T-cell (primary cell): Measurements from ENCODE around the gene IL1A. TPM values are rescaled to one million over a fixed set of nuclear protein-coding genes. Genes with fewer than 3 reads are reported as not detected.

Experiments
- ATAC-seq, 4 experiments: fragments of 200-7000 bp in 3 of 4; fragments of 150-1000 bp in 1 of 4; cut with Tn5 transposase; replicated peaks in 1 of 4; 1 replicate in 3 of 4; 2 replicates in 1 of 4; pipeline ENCODE4 v1.10.0; 2021; ENCODE audit warnings: moderate library complexity in 3 of 4, mild to moderate bottlenecking in 2 of 4, moderate number of reproducible peaks in 1 of 4
- CTCF ChIA-PET, 2 donors: fragments of 300-600 bp; sonication (Branson Sonifier 250); formaldehyde crosslinking; loops; one replicate each; lab custom pipeline; 2022; ENCODE audit warnings: antibody characterized with exemption in 2 of 2; lab: Charles Lee
- POLR2A ChIA-PET, 2 donors: fragments of 300-600 bp; sonication (Branson Sonifier 250); formaldehyde crosslinking; loops; one replicate each; lab custom pipeline; 2022; ENCODE audit warnings: antibody characterized with exemption in 2 of 2; lab: Charles Lee
- DNase-seq, 35 experiments: peaks; one replicate each; pipeline versions ENCODE4 v3.0.0 to v3.0.0-alpha.2; 2013 to 2023
- H3K27ac ChIP-seq: one replicate; pipeline ENCODE4 v1.5.1; 2013; ENCODE audit warnings: low read length
- H3K27me3 ChIP-seq, 2 experiments: replicated peaks in 1 of 2; 1 replicate in 1 of 2; 2 replicates in 1 of 2; pipeline versions ENCODE4 v1.6.1 to v1.7.0; 2013; ENCODE audit warnings: low read length in 1 of 2, mixed read lengths in 1 of 2; ENCODE audit not compliant: control insufficient read depth in 2 of 2, insufficient read depth in 2 of 2; ENCODE audit errors: extremely low read depth in 1 of 2
- H3K36me3 ChIP-seq, 2 donors: 1 replicate in 1 of 2; 2 replicates in 1 of 2; pipeline versions ENCODE4 v1.6.1 to v1.7.0; 2013; ENCODE audit warnings: low read length in 1 of 2; ENCODE audit not compliant: control insufficient read depth in 2 of 2, insufficient read depth in 1 of 2; ENCODE audit errors: extremely low read depth in 1 of 2
- H3K4me1 ChIP-seq, 2 experiments: 1 replicate in 1 of 2; 2 replicates in 1 of 2; pipeline versions ENCODE4 v1.6.1 to v1.7.0; 2013; ENCODE audit warnings: low read length in 2 of 2, mixed read lengths in 1 of 2; ENCODE audit not compliant: insufficient read depth in 2 of 2, control insufficient read depth in 1 of 2; ENCODE audit errors: extremely low read depth in 1 of 2
- H3K4me3 ChIP-seq, 2 donors: 1 replicate in 1 of 2; 2 replicates in 1 of 2; pipeline versions ENCODE4 v1.5.1 to v1.7.0; 2013; ENCODE audit warnings: mild to moderate bottlenecking in 2 of 2, low read length in 1 of 2, moderate library complexity in 1 of 2; ENCODE audit not compliant: control insufficient read depth in 1 of 2; ENCODE audit errors: extremely low read depth in 1 of 2
- H3K9me3 ChIP-seq: 2 replicates; pipeline ENCODE4 v1.7.0; 2013
- H3K27ac Mint-ChIP-seq, 2 donors: one replicate each; pipeline ENCODE4 v1.8.0; 2020 to 2021; ENCODE audit warnings: mild to moderate bottlenecking in 2 of 2, mixed read lengths in 2 of 2
- H3K27me3 Mint-ChIP-seq, 2 donors: one replicate each; pipeline ENCODE4 v1.8.0; 2021 to 2022; ENCODE audit warnings: mixed read lengths in 2 of 2
- H3K36me3 Mint-ChIP-seq: one replicate; pipeline ENCODE4 v1.8.0; 2021; ENCODE audit warnings: mixed read lengths
- H3K4me1 Mint-ChIP-seq, 3 donors: one replicate each; pipeline ENCODE4 v1.8.0; 2020 to 2022; ENCODE audit warnings: mixed read lengths in 3 of 3, mild to moderate bottlenecking in 1 of 3
- H3K4me3 Mint-ChIP-seq, 3 donors: one replicate each; pipeline ENCODE4 v1.8.0; 2020 to 2022; ENCODE audit warnings: mild to moderate bottlenecking in 3 of 3, mixed read lengths in 3 of 3, moderate library complexity in 3 of 3
- H3K9me3 Mint-ChIP-seq, 3 donors: one replicate each; pipeline ENCODE4 v1.8.0; 2020 to 2022; ENCODE audit warnings: mixed read lengths in 3 of 3
- WGBS: methylation state at CpG from one replicate; pipeline ENCODE4 v1.1.5; 2013; ENCODE audit warnings: missing lambda C conversion rate; ENCODE audit not compliant: insufficient coverage; 5-methylcytosine and 5-hydroxymethylcytosine counted together
- total RNA-seq, 35 experiments: library from RNA in 6 of 35; stranded (reverse) in 6 of 35; fragments of 120-200 nt in 1 of 35; gene quantifications; one replicate each; pipeline versions ENCODE4 v1.2.1 to v1.2.4 and lab custom pipeline; 2013 to 2026

The IL1A gene
- total RNA-seq, 5 donors from 2014 or later (not counting 1 experiment from before 2014, with no cell fraction given): 0.12 TPM; not detected in 4

- DNase-seq: no peak
- H3K9me3 Mint-ChIP-seq: peaks cover 3 to 6% (median 3%) of the 10 kb centered on the region in 3 donors
- no peaks in the 10 kb centered on the region for H3K27me3 Mint-ChIP-seq
- peaks cover 2 to 16% of the 10 kb centered on the region in 2 experiments for H3K4me1 ChIP-seq
- H3K4me3 ChIP-seq: no peak overlapping the region
- H3K27me3 ChIP-seq: no peaks in the 10 kb centered on the region
- no peak for ATAC-seq
- ChIA-PET CTCF (interaction anchor here in 1 of 2 donors (0.7 kb wide), 1 partner anchor 44 kb away, joined by 4 read pairs; no protein-coding TSS in a partner anchor), POLR2A (interaction anchor here in 1 of 2 donors (0.6 kb wide), 1 partner anchor 90 kb away, joined by 3 read pairs; no protein-coding TSS in a partner anchor)
- no peak overlapping the region for H3K4me3 Mint-ChIP-seq
- H3K4me1 Mint-ChIP-seq: peaks cover 17 to 20% (median 18%) of the 10 kb centered on the region in 3 donors
- peaks cover 2% of the 10 kb centered on the region for H3K36me3 Mint-ChIP-seq
- H3K9me3 ChIP-seq: no peaks in the 10 kb centered on the region
- H3K36me3 ChIP-seq: no peaks in the 10 kb centered on the region
- H3K27ac Mint-ChIP-seq: peak overlapping the region in 1 of 2 donors; percentile 2
- H3K27ac ChIP-seq: no peak overlapping the region
- WGBS: 64% methylated on average over 8 of the region's 14 CpGs
Observed at GRCh38 chr2:112812318-112813267, 28.3 kb upstream of the IL1A start.

- H3K36me3 ChIP-seq: no peaks in the 10 kb centered on the region
- H3K27ac ChIP-seq: no peak overlapping the region
- Mint-ChIP-seq H3K27me3 (no peaks in the 10 kb centered on the region), H3K36me3 (peaks cover 7% of the 10 kb centered on the region), H3K9me3 (peaks cover 5 to 8% (median 6%) of the 10 kb centered on the region in 3 donors), H3K4me3 (no peak overlapping the region), H3K4me1 (peaks cover 17 to 20% (median 18%) of the 10 kb centered on the region in 3 donors), H3K27ac (peak overlapping the region in 1 of 2 donors; percentile 46)
- H3K4me3 ChIP-seq: no peak overlapping the region
- H3K9me3 ChIP-seq: no peaks in the 10 kb centered on the region
- WGBS: 21% methylated on average over 2 of the region's 7 CpGs
- peak in 1 of 35 experiments; percentile 20 for DNase-seq
- CTCF ChIA-PET: no interaction called here
- ATAC-seq: peak in 2 of 4 experiments; percentile 15 to 39
- POLR2A ChIA-PET: interaction anchor here in 1 of 2 donors (0.6 kb wide), 1 partner anchor 91 kb away, joined by 3 read pairs; no protein-coding TSS in a partner anchor
- peaks cover 2 to 16% of the 10 kb centered on the region in 2 experiments for H3K4me1 ChIP-seq
- H3K27me3 ChIP-seq: no peaks in the 10 kb centered on the region
Observed at GRCh38 chr2:112811841-112812306, 27.6 kb upstream of the IL1A start.

GRCh38 chr2:112811276-112811831, 27.1 kb upstream of the IL1A start:
- Mint-ChIP-seq H3K4me1 (peaks cover 17 to 20% (median 18%) of the 10 kb centered on the region in 3 donors), H3K4me3 (no peak overlapping the region), H3K9me3 (peaks cover 5 to 8% (median 6%) of the 10 kb centered on the region in 3 donors), H3K36me3 (peaks cover 7% of the 10 kb centered on the region), H3K27ac (peak overlapping the region in 1 of 2 donors; percentile 21), H3K27me3 (no peaks in the 10 kb centered on the region)
- H3K9me3 ChIP-seq: no peaks in the 10 kb centered on the region
- WGBS: 90% methylated on average over 3 of the region's 3 CpGs
- no peaks in the 10 kb centered on the region for H3K36me3 ChIP-seq
- DNase-seq (no peak), ATAC-seq (no peak)
- peaks cover 2 to 16% of the 10 kb centered on the region in 2 experiments for H3K4me1 ChIP-seq
- ChIA-PET POLR2A (interaction anchor here in 1 of 2 donors (0.6 kb wide), 2 partner anchors 91 to 342 kb away, joined by 3 read pairs; no protein-coding TSS in a partner anchor), CTCF (no interaction called here)
- no peak overlapping the region for H3K27ac ChIP-seq
- H3K27me3 ChIP-seq: no peaks in the 10 kb centered on the region
- H3K4me3 ChIP-seq: no peak overlapping the region

- no peak overlapping the region for H3K27ac ChIP-seq
- DNase-seq: no peak
- no peaks in the 10 kb centered on the region for H3K9me3 ChIP-seq
- peaks cover 17 to 23% (median 18%) of the 10 kb centered on the region in 3 donors for H3K4me1 Mint-ChIP-seq
- H3K36me3 Mint-ChIP-seq: peaks cover 7% of the 10 kb centered on the region
- no peak overlapping the region for H3K27ac Mint-ChIP-seq
- CTCF ChIA-PET: interaction anchor here in 1 of 2 donors (0.7 kb wide), 1 partner anchor 76 kb away, joined by 4 read pairs; no protein-coding TSS in a partner anchor
- H3K36me3 ChIP-seq: no peaks in the 10 kb centered on the region
- POLR2A ChIA-PET: no interaction called here
- ATAC-seq: no peak
- H3K9me3 Mint-ChIP-seq: peaks cover 5 to 8% (median 6%) of the 10 kb centered on the region in 3 donors
- H3K4me3 ChIP-seq: no peak overlapping the region
- no peaks in the 10 kb centered on the region for H3K27me3 Mint-ChIP-seq
- peaks cover 2 to 16% of the 10 kb centered on the region in 2 experiments for H3K4me1 ChIP-seq
- H3K4me3 Mint-ChIP-seq: no peak overlapping the region
- no peaks in the 10 kb centered on the region for H3K27me3 ChIP-seq
Observed at GRCh38 chr2:112809112-112809511, 24.8 kb upstream of the IL1A start.

- CTCF ChIA-PET: no interaction called here
- no peaks in the 10 kb centered on the region for H3K27me3 ChIP-seq
- no peak overlapping the region for H3K4me3 Mint-ChIP-seq
- no peaks in the 10 kb centered on the region for H3K27me3 Mint-ChIP-seq
- H3K4me3 ChIP-seq: no peak overlapping the region
- DNase-seq: no peak
- peaks cover 2 to 10% of the 10 kb centered on the region in 2 experiments for H3K4me1 ChIP-seq
- POLR2A ChIA-PET: interaction anchor here in 1 of 2 donors (0.6 kb wide), 1 partner anchor 77 kb away, joined by 5 read pairs; no protein-coding TSS in a partner anchor
- peaks cover 5 to 8% (median 6%) of the 10 kb centered on the region in 3 donors for H3K9me3 Mint-ChIP-seq
- peaks cover 11 to 14% (median 14%) of the 10 kb centered on the region in 3 donors for H3K4me1 Mint-ChIP-seq
- H3K27ac Mint-ChIP-seq: no peak overlapping the region
- H3K27ac ChIP-seq: no peak overlapping the region
- WGBS: 94% methylated on average over 2 of the region's 3 CpGs
- no peak for ATAC-seq
- peaks cover 7% of the 10 kb centered on the region for H3K36me3 Mint-ChIP-seq
- H3K36me3 ChIP-seq: no peaks in the 10 kb centered on the region
- no peaks in the 10 kb centered on the region for H3K9me3 ChIP-seq
Observed at GRCh38 chr2:112807233-112807807, 23.0 kb upstream of the IL1A start.

GRCh38 chr2:112805542-112805941, 21.2 kb upstream of the IL1A start:
- CTCF ChIA-PET: no interaction called here
- H3K4me1 ChIP-seq: no peaks in the 10 kb centered on the region

More at GRCh38 chr2:112805542-112805941, 21.2 kb upstream of the IL1A start:
- Mint-ChIP-seq H3K27me3 (no peaks in the 10 kb centered on the region), H3K27ac (no peak overlapping the region), H3K36me3 (peaks cover 7% of the 10 kb centered on the region), H3K9me3 (peaks cover 5 to 8% (median 6%) of the 10 kb centered on the region in 3 donors), H3K4me1 (peaks cover 0 to 3% (median 0%) of the 10 kb centered on the region in 3 donors), H3K4me3 (no peak overlapping the region)
- H3K27ac ChIP-seq: no peak overlapping the region
- no peak overlapping the region for H3K4me3 ChIP-seq
- H3K36me3 ChIP-seq: no peaks in the 10 kb centered on the region
- 64% methylated on average over 7 of the region's 11 CpGs for WGBS
- ATAC-seq: peak in 1 of 4 experiments; percentile 23
- H3K27me3 ChIP-seq: no peaks in the 10 kb centered on the region
- no peaks in the 10 kb centered on the region for H3K9me3 ChIP-seq
- POLR2A ChIA-PET: no interaction called here
- no peak for DNase-seq
